Measurements from ENCODE around the gene RSPO3.

The RSPO3 gene

DNA sequence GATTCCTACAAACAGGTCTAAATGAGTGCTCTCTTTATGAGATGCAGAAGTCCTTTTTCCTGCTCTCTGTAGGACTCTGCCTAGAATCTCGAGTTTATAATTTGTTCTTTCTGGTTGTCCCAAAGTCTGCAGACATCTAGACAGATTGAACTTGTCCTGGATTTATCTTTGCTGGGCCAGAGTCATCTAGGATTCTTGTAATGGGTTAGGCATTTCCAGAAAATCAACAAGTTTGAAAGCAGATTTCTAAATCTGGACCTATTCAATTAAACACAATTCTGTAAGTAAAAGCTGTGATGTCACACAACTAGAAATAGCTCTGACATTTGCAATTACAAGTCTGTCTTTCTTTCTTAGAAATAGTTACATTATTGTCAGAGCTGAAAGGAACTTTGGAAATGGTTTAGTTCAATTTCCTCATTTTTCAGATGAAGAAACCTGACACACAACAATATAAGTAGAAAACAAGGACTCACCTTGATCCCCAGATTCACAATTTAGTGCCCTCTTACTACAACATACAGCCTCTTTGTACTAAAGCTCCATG, 4.2 kb upstream of the RSPO3 start:
- no peak for DNase-seq

DNA sequence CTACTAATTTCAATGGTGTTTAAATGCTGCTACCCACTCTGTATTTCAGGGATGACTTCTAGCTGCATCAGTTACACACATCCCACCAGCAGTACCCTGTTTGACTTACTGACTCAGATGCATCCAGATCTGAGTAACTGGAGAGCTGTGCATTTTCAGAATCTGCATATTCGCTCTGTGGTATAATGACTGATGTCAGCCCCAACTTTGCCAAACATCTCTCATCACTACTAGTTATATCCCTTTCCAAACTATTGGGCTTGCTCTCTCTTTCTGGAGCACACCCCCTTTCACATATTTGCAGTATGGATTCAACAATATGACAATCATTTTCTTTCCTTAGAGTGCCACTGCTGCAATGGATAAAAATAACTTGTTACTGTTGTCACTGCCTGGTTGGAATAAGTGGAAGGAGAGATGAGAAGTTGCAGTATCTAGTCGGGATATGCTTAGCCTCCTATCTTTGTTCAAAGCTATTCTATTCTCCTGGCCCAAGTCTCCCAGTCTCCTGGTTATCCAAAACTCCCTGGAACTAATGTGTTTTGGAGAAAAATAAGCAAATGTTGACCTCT, 3.3 kb upstream of the RSPO3 start:
- no peak for DNase-seq

- no peak for DNase-seq
These were observed 2.7 kb upstream of the RSPO3 start for GRCh38 chr6:127115746-127116145.

- no peak for DNase-seq
These were observed 533 bp upstream of the RSPO3 start for GRCh38 chr6:127117979-127118297.

- no peak for DNase-seq
These were observed 891 bp downstream of the RSPO3 start for GRCh38 chr6:127119102-127120022.

DNA sequence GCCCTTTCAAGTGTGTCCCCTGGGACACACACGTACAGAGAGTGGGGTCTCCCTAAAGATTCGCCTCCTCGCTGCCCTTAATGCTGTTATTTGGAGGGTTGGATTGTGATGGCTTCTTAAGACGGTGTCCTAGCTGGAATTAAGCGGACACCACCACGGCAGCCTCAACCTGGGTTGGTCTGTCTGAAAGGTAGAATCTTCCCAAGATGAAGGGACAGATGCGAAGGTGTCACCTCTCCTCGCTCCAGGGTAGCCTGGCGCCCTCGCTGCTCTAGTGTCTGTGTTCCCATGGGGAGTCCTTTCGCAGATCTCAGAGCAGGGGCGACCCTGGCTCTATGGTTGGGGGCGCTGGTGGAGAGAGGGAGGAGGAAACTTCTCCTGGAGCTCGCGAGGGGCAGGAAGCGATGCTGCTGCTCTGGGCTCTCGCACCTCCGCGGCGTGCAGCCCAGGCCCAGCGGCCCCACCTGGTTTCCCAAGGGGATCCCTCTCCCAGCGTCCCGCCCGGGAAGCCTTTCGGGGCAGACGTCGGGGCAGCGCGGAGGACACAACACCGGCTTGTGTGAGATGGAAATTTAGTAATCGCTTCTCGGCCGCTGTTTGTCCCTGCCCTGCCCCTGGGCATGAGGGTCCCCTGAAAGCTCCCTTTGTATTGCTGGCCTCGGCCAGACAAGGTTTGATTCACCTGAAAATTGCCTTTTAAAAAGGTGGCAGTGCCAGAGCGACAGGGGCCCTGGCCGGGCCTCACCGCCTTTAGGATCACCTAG, 1.7 kb downstream of the RSPO3 start:
- no peak for DNase-seq

GRCh38 chr6:127120787-127121636, 2.5 kb downstream of the RSPO3 start:
- peak; percentile 53 for DNase-seq

- no peak for DNase-seq
These were observed 3.1 kb downstream of the RSPO3 start for GRCh38 chr6:127121637-127121960.

- DNase-seq, result no peak
These were observed 5.7 kb downstream of the RSPO3 start for GRCh38 chr6:127124172-127124571.

DNA sequence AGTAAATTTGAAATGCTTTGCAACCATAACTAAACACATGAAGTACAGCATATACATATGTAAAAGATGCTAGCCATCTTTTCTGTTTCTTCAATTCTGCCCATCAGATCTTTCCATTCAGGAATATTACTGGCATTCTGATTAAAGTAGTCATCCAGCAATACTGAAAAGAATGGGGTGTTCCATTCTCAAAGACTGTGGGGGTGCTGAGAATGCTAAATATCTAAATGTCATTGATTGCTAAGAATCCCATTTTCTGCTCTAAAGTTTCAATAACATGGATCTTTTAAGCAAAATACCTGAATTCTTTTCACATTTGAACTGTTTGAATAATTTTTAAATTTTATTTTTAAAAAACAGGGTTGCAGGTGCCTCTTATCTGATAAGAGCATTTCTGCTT, 6.2 kb downstream of the RSPO3 start:
- DNase-seq, result no peak

- no peak for DNase-seq
These were observed 9.6 kb downstream of the RSPO3 start for GRCh38 chr6:127128066-127128465.

- DNase-seq, result no peak
These were observed 10.8 kb downstream of the RSPO3 start for GRCh38 chr6:127129251-127129650.

DNA sequence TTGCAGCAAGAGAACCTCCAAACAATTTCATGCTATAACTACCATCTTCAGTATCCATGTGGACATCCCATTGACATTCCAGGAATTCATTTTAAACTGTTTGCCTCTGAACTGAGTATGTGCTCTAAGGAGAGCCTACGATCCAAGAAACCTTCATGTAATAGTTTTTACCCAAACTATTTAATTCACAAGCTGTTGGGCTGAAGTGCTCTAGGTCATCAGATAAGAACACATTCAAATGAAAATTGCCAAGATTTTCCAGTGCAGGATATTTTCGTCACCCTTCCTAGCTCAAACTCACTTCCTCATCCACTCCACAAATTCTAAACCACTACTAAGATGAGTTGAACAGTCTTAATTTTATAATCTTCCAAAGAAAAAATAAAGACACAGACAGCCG, 12.8 kb downstream of the RSPO3 start:
- no peak for DNase-seq

DNA sequence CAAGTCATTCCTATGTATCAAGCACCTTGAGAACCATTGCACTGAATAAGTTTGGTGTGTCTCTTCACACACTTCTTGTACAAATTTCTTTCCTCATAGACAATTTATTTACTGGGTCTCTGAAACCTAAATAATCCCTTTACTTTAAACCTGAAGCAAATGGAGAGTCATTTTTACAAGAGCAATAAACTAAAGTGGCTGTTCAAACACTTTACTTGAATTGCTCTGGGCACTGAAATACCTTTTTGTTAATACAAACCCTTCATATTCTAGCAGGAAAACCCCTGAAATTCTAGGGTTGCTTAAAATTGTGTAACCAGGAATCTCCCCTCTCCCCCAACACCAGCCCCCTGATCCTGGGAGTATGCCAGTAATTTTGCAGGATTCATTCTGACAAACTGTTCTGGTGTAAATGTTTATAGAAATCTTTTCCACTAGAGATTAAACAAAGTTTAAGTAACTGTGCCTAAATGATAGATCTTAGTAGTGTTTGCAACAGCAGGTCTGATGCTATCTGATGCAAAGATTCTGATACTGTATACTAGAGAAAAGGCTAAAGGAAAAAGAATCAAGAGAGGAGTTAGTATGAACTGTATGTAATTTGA, 13.4 kb downstream of the RSPO3 start:
- no peak for DNase-seq

DNA sequence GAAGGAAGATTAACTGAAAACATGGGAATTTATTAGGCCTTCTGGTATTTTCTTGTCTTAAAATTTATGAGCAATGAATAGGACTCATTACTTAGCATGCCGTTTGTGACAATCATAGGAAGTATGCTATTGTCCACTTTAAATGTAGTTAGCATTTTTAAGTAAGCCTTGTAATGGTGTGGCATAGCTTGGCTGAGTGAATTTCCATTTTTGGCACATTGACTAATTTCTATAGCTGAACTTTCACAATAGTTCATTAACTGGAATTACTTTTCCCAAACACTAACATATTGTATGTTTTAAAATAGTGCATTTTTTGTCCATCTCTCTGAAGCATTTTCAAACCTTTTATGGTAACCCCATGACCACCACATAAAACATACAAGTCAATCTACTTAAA, 15.7 kb downstream of the RSPO3 start:
- DNase-seq, result no peak

DNA sequence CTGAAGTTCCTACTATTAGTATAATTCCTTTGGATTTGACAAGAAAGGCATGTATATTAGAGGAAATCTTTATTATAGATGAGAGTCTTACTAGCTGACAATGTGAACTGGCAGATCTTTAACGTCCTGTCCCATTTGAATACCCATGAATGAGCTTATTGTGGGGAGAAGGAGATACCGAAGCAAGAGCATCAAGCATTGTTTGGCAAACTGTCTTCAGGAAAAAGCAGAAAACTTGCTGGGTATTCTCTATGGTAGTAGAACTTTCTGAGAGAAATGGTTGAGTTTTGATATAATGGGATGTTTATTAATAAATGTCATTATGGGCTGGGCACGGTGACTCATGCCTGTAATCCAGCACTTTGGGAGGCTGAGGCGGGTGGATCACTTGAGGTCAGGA, 18.3 kb downstream of the RSPO3 start:
- no peak for DNase-seq

DNA sequence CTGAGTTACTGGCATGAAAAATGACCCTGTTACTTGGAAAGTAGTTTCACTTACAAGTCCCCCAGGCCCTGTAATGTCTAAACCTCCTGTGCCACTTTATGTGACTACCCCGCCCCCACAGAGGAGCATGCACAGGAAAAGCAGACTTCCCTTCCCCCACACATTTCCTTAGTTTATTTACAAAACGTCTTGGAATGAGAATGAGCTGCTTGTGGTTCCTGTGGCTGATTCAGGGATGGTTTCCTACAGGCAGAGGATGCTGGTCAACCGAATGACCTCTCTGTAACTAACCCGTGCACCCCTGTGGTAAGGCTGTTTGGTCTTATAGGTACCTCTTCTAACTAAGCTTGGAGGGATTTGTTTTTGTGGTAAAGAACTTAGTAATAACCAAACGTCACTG, 28.5 kb downstream of the RSPO3 start:
- DNase-seq, result no peak

DNA sequence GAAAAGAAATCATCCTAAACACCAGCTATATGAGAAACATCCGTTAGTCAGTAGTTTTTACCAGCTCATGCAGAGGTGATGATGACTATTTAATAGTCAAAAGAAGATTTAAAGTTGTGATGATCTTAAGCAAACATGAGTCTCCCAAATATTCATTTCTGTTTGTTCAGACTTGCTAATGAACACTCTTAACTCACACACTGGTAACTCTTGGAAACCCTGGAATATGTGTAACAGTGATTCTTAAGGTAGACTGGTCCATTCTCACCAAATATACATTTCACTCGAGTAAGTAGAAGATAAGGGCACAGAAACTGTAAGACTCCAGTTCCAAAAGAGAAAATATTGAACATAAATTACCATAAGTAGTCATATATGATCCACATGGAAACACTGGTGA, 29.1 kb downstream of the RSPO3 start:
- DNase-seq, result no peak

GRCh38 chr6:127148511-127148910, 30.0 kb downstream of the RSPO3 start:
- no peak for DNase-seq

GRCh38 chr6:127154509-127154908, 36.0 kb downstream of the RSPO3 start:
- no peak for DNase-seq

DNA sequence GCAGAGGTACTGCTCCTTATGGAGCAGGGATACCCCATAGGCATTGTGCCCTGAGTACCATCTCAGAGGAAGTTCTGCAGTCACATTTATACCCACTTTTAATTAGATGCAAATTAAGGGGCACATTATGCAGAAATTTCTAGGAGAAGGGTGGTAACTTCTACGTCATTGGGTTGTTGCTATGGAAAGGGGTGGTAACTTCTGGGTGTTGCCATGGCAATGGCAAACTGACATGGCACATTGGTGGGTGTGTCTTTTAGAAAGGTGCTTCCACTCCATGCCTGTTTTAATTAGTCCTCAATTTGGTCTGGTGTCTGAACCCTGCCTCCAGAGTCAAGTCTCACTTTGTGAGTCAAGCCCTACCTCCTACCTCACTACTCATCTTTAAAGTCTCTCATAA, 42.0 kb downstream of the RSPO3 start:
- DNase-seq, result no peak

DNA sequence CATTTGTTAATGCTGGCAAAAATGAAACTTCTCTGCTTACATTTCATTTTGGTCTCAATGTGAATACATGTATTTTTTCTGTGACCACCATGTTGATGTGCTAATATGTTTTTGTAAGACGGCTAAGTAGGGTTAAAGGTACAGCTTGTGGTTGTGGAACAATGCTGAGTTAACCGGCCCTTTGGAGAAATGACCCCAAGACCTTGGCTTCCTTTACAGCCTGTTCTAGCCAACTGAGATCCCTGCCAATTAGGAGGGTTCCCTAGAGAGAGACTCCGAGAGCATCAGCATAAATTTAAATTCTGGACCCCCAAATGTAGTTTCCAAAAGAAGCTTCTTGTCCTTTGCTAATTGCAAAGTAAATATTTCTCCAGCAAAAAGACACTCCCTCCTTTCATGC, 44.4 kb downstream of the RSPO3 start:
- no peak for DNase-seq

DNA sequence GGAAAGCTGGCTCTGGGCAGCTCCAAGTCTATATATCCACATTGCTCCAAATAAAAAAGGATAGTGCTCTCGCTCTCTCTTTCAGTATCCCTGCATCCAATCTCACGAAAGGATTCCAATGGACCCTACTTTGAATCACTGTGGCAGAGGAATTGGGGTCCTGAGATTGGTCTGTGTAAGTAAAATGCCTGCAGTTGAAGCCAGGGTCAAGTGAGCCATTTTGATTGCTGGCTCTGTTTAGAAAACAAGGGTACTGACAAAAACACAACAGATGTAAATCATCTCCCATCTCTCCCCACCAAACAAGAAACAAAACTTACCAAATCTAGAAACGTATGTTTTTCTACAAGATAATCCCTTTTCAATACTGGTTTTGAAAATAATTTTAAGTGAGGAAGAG, 45.6 kb downstream of the RSPO3 start:
- DNase-seq, result no peak
